Subcutaneous adipose tissue (tissue), 4 donors: ENCODE results near the gene AXDND1. TPM values are rescaled to one million over a fixed set of nuclear protein-coding genes. Genes with fewer than 3 reads are reported as not detected.

Experiments
- total RNA-seq, 4 donors: library from RNA; depleted of rRNA; stranded (reverse); fragments of >200 nt; gene quantifications; one replicate each; pipeline ENCODE4 v1.1.0, GENCODE V29; 2016
- TF ChIP-seq, protein P1 (sequence below): fragments of 450-650 bp; IDR thresholded peaks from one replicate; pipeline ENCODE4 v1.5.1; 2016; ENCODE audit warnings: low read depth, mild to moderate bottlenecking, control low read depth, antibody characterized with exemption, moderate library complexity

Gene AXDND1
- total RNA-seq, 4 donors from 2014 or later, result 1.7 TPM; not detected in 3

DNA sequence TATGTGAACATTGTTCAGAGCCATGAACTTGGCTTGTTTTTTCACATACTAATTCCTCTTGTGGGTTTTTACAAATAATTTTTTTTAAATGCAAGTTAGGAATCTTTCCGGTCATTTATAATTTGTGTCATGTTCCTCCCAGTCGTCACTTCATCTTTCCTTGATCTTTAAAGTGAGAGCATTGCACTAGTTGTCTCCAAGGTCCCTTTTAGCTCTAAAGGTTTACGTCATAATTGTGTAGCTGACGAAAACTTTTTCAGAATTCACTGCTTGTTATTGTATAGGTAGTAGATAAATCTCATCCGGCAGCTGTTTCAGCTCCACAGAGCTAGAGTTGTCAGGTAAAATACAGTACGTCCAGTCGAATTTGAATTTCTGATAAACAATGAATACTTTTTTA is 38.6 kb upstream of the AXDND1 start:
- TF ChIP-seq, protein P1, sequence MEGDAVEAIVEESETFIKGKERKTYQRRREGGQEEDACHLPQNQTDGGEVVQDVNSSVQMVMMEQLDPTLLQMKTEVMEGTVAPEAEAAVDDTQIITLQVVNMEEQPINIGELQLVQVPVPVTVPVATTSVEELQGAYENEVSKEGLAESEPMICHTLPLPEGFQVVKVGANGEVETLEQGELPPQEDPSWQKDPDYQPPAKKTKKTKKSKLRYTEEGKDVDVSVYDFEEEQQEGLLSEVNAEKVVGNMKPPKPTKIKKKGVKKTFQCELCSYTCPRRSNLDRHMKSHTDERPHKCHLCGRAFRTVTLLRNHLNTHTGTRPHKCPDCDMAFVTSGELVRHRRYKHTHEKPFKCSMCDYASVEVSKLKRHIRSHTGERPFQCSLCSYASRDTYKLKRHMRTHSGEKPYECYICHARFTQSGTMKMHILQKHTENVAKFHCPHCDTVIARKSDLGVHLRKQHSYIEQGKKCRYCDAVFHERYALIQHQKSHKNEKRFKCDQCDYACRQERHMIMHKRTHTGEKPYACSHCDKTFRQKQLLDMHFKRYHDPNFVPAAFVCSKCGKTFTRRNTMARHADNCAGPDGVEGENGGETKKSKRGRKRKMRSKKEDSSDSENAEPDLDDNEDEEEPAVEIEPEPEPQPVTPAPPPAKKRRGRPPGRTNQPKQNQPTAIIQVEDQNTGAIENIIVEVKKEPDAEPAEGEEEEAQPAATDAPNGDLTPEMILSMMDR, result no peak

DNA sequence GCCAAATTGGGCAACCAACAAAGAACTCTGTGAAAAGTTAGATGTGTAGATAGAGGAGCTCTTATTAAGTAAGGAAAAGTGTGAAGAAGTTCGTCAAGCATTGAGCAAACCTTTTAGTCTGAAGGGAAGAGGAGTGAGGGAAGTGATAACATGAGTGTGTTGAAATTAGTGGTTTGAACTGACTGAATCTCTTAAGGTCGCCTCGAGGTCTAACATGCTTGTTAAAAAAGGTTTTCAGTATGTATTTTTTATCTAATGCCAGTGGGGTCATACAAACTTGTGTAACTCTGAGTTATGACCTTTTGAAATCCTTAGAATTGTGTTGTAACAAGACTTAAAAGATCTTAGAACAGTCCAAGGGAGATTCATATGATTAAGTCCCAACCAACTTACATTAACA is 38.1 kb upstream of the AXDND1 start:
- TF ChIP-seq, protein P1, result no peak

DNA sequence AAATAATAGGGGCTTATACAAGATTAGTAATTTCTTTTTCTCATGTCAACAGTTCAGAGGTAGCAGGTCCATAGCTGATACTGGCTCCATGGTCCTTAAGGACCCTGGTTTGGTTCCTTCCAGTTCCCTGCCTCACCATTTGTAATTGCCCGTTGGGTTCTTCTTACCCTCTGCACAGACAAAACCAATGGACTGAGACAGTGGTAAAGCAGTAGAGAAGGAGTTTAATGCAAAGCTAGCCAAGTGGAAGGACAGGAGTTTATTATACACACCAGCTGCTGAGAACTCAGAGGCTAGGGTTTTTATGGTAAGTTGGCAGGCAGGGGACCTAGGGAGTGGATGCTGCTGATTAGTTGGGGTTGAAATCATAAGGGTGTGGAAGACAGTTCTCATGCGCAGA is 35.9 kb upstream of the AXDND1 start:
- TF ChIP-seq, protein P1, result no peak

DNA sequence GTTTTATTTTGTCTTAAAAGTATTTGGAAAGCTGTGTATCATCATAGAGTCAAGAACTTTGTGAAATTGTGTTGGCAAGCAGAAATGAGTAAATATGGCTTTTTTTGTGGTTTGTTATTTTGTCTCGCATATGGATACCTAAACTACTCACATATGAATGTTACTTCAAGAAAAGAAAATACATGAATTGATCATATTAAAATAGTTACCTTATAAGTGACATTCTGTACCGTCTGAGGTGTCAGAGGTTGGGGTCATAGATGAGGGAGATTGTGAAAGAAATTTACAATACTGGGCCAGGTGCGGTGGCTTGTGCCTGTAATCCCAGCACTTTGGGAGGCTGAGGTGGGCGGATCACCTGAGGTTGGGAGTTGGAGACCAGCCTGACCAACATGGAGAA is 31.3 kb upstream of the AXDND1 start:
- TF ChIP-seq, protein P1, result no peak

DNA sequence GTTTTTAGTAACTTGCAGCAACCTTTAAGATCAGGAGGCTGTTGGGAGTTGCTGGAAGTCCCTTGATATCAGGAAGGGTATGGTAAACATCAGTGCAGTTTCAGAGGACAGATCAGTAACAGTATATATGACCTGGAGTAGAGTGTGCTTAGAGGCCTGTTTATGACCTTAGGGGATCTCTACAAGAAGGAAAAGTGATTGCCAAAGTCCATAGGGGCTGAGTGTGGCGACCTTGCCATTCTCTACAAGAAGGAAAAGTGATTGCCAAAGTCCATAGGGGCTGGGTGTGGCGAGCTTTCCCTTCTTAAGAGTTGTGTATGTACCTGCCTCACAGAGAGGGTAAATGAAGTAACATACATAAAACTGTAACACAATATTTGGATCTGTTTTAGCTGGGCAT is 28.5 kb upstream of the AXDND1 start:
- TF ChIP-seq, protein P1, result no peak

DNA sequence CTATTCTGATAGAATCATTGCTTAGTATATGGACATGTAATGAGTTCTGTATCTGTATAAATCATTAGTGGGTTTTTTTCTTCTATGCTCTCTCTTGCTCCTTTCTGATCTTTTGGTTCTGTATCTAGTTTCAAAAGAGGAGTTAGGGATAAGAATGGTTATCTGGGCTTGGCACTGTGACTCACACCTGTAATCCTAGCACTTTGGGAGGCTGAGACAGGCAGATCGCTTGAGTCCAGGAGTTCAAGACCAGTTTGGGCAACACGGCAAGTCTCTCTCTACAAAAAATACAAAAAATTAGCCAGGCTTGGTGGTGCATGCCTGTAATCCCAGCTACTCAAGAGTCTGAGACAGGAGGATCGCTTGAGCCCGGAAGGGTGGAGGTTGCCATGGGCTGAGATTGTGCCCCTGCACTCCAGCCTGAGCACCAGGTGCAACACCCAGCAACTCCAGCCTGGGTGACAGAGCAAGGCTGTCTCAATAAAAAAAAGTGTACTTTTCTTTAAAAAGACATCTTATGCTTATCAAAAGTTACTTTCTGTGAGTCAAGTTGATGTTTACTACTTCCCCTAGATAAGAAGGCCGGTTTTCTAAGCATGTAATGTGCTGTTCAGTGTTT is 27.7 kb upstream of the AXDND1 start:
- TF ChIP-seq, protein P1, result no peak

DNA sequence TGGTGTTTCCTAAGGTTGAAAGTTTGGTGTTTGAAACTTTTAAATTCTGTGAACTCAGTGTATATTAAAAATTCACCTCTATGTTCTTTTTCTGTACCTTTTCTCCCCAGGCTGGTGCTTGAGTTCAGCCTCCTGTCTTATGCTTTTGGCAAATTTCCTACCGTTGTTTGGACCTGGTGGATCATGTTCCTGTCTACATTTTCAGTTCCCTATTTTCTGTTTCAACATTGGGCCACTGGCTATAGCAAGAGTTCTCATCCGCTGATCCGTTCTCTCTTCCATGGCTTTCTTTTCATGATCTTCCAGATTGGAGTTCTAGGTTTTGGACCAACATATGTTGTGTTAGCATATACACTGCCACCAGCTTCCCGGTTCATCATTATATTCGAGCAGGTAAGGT is 24.9 kb upstream of the AXDND1 start:
- TF ChIP-seq, protein P1, result no peak
